HG02852 (cell line): Measurements from ENCODE around the gene TYK2.

Experiments
- ATAC-seq: cut with Tn5 transposase; IDR thresholded peaks from one replicate; pipeline ENCODE4 v1.9.1; 2021; ENCODE audit warnings: mild to moderate bottlenecking, moderate library complexity; ENCODE audit not compliant: unreplicated experiment

TYK2 gene

DNA sequence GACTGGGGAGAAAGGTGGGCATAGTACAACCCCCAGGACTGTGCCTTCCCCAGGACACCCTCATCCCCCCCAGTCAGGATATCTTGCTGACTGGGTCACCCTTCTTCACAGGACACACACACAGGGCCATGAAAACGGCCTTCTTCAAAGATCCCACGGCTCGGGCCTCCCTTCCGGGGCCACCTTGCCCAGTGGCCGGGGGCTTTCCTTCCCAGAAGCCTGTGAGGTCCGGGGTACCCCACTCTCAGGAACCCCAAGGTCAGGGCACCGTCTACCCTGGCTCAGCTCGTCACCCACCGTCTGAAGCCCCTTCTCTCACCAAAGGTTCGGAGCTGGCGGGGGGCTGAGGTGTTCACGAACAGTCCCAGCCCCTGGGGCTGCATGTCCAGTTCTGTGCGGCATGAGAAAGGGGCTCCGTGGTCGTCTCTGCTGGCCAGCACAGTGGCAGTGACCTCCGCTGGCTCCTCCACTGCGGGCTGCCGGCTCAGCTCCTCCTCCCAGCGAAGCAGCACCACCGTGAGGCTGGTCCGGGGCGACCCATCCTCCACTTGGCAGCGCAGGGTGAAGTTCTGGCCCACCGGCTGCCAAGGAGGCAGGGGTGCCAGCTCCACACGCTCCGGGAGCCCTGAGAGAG, 44.9 kb downstream of the TYK2 start:
- ATAC-seq: no peak

DNA sequence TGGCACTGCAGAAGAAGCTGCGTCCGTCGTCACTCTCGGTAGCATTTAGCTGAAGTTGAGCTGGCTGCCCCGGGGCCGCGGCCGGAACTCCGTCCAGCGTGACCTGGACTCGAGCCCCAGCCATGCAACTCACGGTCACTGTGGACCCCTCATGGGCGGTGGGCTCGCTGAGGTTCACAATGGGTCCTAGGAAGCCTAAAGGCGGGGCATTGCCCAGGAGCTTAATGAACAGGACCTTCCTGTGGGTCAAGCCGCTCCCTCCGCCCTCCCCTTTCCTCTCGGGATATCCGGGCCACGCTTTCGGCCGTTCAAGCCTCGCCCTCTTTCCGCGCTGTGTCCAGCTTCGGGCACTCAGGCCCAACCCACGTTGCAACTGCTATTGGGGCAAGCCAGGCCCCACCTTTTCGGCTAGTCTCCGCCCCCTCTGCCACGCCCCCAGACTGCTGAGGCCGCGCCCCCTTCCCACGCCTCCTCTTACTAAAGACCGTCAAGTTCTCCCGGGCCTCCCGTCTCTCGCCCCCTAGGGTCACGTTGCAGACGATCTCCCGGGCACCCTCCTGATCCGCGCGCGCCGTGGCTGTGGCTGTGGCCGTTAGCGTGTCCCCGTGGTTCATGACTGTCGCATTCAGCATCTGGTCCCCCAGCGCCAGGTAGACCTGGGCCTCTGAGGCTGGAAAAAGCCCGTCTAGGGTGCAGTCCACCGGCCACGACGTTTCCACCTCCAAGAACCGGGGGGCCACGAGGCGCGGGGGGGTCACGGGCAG, 45.6 kb downstream of the TYK2 start:
- no peak for ATAC-seq

DNA sequence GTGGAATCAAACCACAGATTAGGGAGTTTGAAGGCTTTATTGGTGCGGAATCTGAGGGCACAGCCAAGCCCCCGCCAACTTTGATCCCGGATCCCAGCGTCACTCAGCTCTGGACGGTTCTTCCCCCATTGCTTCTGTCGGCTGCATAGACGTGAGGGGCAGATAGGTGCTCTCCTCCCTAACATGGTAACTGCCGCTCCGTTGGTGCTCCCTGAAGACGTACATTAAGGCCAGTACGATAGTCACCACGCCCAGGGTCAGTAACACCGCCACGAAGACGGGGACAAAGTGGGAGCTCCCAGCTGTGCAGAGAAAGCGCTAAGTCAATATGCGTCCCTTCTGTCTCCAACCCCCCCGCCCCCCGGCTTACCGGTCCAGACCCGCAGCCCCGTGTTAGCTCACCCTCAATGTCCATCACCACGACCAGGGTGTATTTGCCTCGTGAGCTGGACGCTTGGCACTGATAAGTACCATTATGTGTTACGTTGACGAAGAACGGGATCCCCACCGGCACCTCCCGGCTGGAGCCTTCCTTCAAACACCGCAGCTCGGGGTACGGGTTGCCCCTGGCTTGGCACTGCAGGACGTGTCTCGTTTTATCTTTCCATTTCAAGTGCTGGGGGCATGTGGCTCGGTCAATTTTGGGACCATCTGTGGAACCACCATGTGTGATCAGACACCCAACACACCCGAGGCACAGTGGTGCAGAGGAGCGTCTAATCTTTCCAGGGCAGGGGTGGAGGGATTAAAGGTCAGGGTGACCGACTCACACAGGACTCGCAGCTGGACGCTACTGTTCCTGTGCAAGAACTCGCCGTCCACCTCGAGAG, 46.4 kb downstream of the TYK2 start:
- no peak for ATAC-seq

DNA sequence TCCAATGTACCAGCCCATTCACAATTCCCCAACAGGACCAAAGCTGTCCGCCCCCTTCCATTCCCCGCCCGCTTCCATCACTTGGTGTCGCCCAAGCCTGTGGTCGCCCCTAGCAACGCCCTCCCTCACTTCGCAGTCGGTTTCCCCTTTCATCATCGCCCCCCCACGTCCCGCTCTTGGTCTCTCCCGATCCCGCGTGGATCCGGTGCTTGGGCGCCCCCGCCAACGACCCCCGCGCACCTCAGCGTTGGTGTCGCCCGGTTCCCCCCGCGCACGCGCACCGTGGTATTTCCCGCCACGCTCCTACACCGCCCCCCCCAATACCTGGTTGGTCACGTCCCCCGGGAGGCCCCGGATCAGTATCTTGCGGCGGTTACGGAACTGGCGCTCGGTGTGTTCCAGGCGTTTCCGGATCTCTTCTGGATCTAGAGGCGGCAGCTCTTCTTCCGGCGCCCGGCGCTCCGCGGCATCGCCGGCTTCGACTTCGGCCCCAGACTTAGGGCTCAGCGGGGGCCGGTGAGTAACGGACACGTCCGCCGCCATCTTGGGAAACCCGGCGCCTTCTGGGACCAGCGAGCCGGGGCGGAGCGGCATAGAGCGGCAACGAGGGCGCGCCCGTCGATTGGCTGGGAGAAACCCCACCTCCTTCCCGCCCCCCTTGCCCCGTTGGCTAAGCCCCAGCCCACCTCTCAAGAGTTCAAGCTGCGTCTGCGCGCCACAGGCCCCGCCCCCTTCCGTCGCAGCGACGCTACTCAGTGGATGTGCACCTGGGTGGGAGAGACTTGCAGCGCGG, 47.2 kb downstream of the TYK2 start, which contains the start of gene RAVER1:
Gene RAVER1, minus strand, starts transcription at position 565 of the 793 bp plus-strand sequence. Its CDS starts 22 bp downstream, at position 543.
- peak; percentile 84 for ATAC-seq

DNA sequence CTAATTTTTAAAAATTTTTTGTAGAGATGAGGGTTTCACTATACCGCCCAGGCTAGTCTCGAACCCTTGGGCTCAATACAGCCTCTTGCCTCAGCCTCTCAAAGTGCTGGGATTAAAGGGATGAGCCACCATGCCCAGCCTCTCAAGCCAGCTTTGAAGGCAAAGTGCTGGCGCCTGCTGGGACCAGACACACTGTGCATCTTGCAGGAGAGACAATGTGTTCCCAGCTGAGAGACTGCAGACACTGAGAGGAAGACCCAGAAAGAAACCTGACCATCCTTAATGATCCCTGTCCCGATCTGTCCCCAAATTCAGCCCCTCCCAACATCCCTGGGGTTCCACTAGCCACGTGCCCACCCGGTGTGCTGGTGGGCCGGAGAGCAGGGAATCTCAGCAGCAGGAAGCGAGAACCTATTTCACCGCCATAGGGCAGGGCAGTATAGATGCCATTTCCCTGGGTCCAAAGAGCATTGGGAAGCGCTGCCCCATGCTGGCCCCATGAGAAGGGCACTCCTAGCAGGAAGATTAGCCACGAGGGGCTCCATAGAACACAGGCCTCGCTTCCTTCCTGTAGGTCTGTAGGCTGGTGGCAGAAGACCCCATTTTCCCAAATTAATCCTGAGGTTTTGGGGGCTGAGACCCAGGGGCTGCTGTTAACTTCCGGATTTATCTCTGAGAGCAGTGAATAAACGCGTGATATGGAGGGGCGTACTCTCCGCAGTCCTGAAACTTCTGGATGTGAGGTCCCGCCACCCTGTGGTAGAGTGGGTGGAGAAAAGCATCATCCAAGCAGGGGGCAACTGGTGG, 48.0 kb downstream of the TYK2 start:
- no peak for ATAC-seq

DNA sequence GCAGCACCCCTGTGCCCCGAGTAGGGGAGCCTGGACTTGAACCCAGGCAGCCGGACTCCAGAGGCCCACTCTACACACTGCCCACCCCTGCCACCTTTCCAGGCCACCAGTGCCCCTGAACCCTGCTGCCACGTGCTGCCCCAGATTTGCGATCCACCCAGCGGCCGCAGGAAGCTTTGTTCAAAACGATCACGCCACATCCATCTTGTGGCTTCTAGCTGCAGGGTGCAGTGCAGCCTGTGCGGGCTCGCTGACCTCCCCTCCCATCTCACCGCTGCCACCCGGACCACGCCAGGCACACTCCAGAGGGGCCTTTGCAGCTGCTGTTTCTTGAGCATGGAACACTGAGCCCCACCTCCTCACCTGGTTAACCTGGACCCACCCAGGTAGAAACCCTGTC, 50.8 kb downstream of the TYK2 start:
- ATAC-seq: no peak

DNA sequence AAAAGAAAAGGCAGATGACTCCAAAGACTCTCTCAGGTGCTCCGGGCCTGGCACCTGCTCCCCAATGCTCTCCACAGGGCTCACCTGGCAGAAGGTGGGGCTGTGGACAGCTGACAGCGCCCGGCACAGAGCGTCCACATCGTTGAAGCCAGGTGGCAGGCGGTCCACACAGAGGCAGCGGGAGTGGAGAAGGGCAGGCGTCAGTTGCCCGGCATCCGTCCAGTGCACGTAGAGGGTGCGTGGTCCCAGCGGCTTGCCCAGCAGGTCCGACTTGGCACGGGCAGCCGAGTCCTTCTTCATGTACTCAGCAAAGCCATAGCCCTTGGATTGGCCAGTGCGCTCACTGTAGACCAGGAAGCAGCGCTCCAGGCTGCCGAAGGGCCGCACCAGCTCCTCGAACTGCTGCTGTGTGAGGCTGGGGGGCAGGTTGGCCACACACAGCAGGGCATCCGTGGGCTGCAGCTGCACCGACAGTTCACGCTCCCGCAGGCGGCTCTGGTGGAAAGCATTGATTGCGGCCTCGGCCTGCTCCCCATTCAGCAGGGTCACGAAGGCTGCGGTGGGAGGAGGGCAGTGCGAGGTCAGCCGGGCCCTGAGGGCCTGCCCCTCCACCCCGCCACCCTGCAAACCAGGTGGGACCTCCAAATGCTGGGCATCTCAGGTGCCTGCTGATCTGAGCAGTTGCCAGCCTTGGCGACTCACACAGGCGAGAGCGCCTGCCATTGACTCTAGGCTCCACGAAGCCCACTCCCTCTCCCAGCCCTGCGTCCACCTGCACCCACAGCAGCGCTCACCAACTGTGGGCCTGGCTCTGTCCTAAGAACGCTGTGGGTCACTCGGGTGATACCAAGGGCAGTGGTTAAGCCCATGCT, 51.6 kb downstream of the TYK2 start:
- no peak for ATAC-seq

DNA sequence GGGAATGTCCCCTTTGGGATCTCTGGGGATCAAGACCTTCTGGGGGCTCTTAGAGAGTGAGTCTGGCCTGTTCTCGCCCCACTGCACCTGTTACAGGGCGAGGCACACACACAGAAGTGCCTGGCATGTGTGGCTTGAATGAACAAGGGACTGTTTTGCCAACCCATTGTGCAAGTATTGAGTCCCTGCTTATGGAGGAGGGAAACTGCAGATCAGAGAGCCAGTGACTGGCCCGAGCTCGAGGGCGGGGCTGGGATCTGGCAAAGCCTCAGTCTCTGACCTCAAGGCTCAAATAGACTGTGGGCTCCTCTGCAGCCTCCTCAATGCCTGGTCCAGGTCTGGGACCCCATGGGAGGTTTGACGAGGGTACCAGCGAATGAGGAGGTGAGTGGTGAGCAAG, 52.6 kb downstream of the TYK2 start:
- no peak for ATAC-seq

DNA sequence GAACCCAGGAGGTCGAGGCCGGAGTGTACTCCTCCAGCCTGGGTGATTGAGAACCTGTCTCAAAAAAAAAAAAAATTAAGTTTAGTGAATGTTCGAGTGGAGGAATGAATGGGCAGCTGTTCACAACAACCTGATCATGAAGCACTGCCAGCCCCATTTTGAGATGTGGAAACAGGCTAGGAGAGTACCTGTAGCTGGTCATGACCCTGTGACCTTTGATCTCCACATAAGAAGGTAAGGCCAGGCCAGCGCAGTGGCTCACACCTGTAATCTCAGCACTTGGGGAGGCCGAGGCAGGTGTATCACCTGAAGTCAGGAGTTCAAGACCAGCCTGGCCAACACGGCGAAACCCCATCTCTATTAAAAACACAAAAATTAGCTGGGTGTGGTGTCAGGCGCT, 54.6 kb downstream of the TYK2 start:
- no peak for ATAC-seq

DNA sequence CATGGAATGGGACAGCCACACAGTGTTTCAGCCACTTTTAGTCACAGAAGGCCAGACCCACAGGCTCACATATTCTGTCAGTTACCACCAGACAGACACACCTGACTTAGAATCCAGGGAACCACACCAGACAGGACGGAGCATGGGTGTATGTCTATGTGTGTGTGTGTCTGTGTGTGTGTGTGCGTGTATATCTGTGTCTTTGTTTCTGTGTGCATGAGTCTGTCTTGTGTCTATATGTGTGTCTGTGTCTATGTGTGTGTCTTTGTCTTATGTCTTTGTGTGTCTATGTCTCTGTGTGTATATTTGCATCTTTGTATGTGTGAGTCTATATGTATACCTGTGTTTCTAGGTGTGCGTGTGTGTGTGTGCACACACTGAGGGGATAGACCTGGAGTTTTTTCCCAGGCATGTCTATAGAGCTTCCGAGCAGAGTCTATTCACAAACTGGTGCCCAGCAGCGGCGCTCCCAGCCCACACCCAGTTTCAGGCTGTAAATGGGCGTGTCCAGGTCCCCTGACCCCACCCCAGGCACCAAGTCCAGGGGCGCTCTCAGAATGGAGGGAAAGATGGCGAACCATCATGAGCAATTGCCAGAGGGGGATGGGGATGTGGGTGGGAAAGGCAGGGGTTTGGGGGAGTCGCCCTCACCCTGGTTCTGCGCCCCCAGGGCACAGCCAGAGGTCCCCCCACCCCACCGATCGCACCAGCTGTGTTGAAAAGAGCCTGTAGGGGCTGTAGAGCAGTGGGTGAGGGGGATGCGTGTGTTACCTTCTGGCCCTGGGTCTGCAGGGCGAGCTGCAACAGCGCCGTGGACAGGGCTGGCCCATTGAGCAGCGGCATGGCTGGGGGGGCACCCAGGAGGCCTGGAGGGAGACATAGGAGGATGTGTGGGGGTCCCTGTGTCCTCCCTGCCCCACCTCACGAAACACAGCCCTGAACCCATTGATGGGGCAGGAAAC, 58.2 kb downstream of the TYK2 start:
- ATAC-seq: no peak

DNA sequence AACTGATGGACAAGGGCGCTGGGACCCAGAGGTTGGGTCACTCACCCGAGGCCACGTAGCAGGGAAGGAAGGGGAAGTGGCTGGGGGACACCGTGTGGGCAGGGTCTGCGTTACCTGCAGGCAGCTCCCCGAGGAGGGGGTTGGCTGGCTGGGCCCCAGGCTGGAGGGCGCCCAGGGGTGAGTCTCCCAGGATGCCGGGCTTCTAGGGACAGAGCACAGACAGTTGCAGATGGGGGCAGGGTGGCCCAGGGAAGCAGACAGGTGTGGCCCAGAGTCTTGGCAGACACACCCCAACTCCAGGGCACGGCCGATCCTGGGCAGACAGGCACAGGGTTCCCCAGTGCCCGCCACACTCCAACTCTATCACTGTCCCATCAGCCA, 59.0 kb downstream of the TYK2 start:
- no peak for ATAC-seq

DNA sequence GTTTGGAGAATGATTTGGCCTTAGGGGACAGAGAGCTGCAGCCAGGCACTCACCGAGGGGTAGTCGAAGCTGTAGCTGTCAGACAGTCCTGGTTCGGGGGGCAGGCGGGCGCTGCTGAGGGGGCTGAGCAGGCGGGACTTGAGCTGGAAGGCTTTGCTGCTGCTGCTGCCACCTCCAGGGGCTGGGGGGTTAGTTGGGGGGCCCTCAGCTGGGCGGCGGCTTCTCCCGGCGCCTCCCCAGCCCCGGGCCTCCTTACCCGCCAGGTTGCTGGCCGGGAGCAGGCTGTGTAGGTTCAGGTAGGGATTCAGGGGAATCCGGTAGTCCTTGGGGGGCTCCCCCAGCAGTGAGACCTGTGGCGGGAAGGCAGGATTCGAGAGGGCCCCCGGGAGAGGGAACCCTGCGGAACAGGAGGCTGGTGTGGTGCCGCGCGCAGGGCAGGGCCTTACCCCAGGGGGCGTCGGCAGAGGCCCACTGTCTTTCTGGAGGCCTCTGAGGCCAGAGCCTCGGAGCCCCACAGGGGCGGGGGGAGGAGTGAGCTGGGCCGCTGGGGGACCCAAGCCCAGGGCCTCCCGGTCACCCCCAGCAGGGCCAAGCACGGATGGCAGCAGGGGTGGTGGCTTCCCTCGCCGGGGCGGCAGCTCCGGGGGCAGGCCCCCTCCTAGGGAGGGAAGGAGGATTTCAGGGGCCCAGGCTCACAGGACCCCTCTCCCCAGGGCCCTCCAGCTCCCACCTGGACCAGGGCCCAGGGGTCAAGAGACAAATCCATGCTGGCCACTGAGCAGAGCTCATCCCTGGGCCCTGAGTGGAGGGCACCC, 59.6 kb downstream of the TYK2 start:
- ATAC-seq: no peak

DNA sequence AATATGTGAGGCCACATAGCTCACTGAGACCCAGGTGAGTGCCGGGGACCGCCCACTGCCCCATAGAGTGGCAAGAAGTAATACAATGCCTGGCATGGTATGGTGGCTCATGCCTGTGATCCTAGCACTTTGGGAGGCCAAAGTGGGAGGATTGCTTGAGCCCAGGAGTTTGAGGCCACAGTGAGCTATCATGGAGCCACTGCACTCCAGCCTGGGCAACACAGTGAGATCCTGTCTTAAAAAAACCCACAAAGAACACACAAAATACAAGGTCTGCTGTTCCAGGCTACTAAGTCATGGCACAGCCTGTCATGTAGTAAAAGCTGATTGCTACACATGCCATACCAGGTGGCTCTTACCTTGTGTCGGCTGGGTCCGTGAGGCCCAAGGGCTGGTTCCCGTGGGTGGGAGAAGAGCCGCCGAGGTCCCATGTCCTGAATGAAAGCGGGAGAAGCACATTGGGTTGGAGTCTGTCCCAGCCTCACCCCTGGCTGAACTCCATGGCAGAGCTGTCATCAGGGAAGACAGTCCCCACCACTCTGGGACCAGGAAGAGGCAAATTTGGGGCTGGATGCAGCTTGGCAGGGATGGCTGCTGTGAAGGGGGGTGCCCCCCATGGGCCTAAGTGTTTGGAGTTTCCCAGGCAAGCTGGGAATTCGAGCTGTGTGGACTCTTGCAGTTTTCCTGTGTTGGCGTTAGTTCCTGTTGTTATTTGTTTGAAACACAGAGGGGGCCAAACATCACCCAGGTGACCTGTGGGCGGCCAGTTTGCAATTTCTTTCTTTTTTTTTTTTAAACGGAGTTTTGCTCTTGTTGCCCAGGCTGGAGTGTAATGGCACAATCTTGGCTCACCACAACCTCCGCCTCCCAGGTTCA, 61.3 kb downstream of the TYK2 start:
- ATAC-seq: no peak

DNA sequence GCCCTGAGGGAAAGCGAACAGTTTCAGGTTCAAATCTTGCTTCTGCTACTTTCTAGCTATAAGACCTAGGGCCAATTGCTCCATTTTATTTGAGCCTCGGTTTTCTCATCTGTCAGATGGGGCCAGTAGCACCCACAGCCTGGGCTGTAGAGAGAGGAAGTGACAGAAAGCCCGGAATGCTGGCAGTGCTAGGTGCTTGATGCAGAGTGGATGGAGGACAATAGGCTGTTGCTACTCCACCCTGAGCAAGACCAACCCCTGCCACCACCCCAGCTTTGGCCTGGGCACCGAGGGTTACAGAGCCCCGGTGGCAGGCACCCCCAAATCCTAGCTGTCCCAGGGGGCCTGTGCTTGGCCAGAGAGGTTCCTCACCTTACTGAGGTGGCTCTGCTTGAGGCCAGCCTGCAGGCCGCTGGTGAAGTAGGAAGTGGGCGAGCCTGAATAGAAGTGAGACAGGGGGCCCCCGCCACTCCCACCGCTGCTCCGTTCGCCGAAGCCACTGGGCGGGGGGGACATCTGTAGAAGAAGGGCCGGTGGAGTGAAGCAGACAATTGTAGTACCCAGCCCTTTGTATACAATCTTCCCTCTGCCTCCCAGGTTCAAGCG, 62.4 kb downstream of the TYK2 start:
- ATAC-seq: no peak

DNA sequence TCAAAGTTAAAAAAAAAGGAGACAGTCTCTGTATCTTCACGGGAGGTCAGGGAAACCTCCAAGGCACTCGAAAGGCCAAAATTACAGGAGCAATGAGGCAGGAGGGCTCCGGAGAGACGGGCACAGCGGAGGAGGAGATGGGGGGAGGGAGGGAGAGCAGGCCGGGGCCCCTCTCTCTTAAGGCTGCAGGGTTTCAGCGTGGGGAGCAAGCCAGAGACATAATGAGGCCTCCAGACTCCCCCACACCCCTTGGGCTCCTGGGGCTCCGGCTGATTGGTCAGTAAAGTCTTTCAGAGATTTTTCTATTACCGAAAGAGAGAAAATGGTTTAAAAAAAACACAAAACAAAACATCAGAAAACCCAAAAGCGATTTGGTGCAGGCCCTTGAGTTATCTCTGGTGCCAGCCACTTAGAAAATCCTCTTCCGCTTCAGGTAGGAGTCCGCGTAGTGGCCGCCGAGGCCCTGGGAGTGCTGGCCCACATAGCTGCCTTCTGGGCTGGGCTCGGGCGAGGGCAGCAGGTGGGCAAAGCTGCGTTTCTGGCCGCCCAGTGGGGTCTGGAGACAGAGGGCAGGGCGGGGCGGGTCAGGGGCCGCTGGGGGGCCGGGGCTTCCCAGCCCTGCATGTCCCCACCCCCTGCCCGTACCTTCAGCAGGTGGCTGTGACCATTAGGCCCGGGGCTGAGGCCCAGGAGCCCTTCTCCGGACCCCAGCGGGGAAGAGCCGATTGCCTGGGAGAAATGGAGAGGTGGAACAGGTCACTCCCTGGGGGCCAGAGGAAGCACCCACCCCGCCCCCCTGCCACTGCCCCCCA, 63.1 kb downstream of the TYK2 start:
- ATAC-seq: no peak
